Fibroblast of lung (primary cell): ENCODE data around the gene DAD1. TPM values are rescaled to one million over a fixed set of nuclear protein-coding genes. Genes with fewer than 3 reads are reported as not detected.
A peak's percentile ranks its signal among the peaks of the same experiment; 100 is the strongest.
"Not testable (repeated sequence)": the region's sequence is repeated elsewhere in the genome, so short reads cannot be mapped to it uniquely, and the experiment has no call there.

ENCODE experiments used
- DNase-seq, 2 donors: peaks; one replicate each; pipeline versions ENCODE4 v3.0.0 to v3.0.0-alpha.2; 2010; ENCODE audit warnings: low read depth in 2 of 2
- H2AFZ ChIP-seq: 2 replicates; pipeline ENCODE4 v1.5.1; 2012; ENCODE audit warnings: low read length, control low read depth, inconsistent platforms
- H3K27ac ChIP-seq: 2 replicates; pipeline ENCODE4 v1.5.1; 2011; ENCODE audit warnings: low read length, control low read depth; ENCODE audit not compliant: insufficient read depth
- H3K27me3 ChIP-seq: 2 replicates; pipeline ENCODE4 v1.5.1; 2011; ENCODE audit warnings: mild to moderate bottlenecking, low read length; ENCODE audit not compliant: control insufficient read depth, insufficient read depth
- H3K36me3 ChIP-seq: 2 replicates; pipeline ENCODE4 v1.5.1; 2011; ENCODE audit warnings: low read length; ENCODE audit not compliant: control insufficient read depth, insufficient read depth
- H3K4me1 ChIP-seq: 2 replicates; pipeline ENCODE4 v1.5.1; 2011; ENCODE audit warnings: low read length; ENCODE audit not compliant: control insufficient read depth, insufficient read depth; ENCODE audit errors: extremely low read depth
- H3K4me2 ChIP-seq: 2 replicates; pipeline ENCODE4 v1.5.1; 2011; ENCODE audit warnings: low read length, control low read depth; ENCODE audit not compliant: insufficient read depth; ENCODE audit errors: extremely low read depth
- H3K4me3 ChIP-seq, 4 experiments: fragments of 200-600 bp in 1 of 4; sonication (generic) in 1 of 4; replicated peaks in 1 of 4; 2 replicates each; pipeline ENCODE4 v1.5.1; 2011 to 2016; ENCODE audit warnings: low read length in 4 of 4, low read depth in 3 of 4, mild to moderate bottlenecking in 3 of 4, control low read depth in 2 of 4, inconsistent platforms in 1 of 4, mixed read lengths in 1 of 4; ENCODE audit not compliant: insufficient read depth in 1 of 4; ENCODE audit errors: control extremely low read depth in 1 of 4
- H3K79me2 ChIP-seq: 2 replicates; pipeline ENCODE4 v1.5.1; 2012; ENCODE audit warnings: mild to moderate bottlenecking, low read length, inconsistent platforms; ENCODE audit not compliant: control insufficient read depth, insufficient read depth
- H3K9ac ChIP-seq: 2 replicates; pipeline ENCODE4 v1.5.1; 2011; ENCODE audit warnings: mild to moderate bottlenecking, low read length, control low read depth; ENCODE audit not compliant: insufficient read depth
- H3K9me3 ChIP-seq: 2 replicates; pipeline ENCODE4 v1.5.1; 2012; ENCODE audit warnings: low read depth, low read length; ENCODE audit not compliant: control insufficient read depth, insufficient read depth
- H4K20me1 ChIP-seq: 2 replicates; pipeline ENCODE4 v1.5.1; 2011; ENCODE audit warnings: low read length; ENCODE audit not compliant: control insufficient read depth, insufficient read depth; ENCODE audit errors: extremely low read depth
- CTCF ChIP-seq, 2 donors: IDR thresholded peaks in 1 of 2; conservative IDR thresholded peaks in 1 of 2; 1 replicate in 1 of 2; 2 replicates in 1 of 2; pipeline ENCODE4 v1.5.1; 2011 to 2012; ENCODE audit warnings: low read length in 2 of 2, control low read depth in 1 of 2, inconsistent platforms in 1 of 2, low read depth in 1 of 2, mild to moderate bottlenecking in 1 of 2
- EZH2 ChIP-seq: IDR thresholded peaks from 2 replicates; pipeline ENCODE4 v1.5.1; 2012; ENCODE audit warnings: low read length, control low read depth, mild to moderate bottlenecking; ENCODE audit errors: missing control alignments
- polyA minus RNA-seq: library from RNA; depleted of rRNA, polyadenylated mRNA; stranded (reverse); fragments of >200 nt; gene quantifications from 2 replicates; pipeline ENCODE4 v1.2.3, GENCODE V29; 2011; ENCODE audit warnings: low replicate concordance
- polyA plus RNA-seq, 2 donors: library from polyadenylated mRNA; depleted of rRNA in 1 of 2; stranded (reverse) in 1 of 2; unstranded in 1 of 2; fragments of >200 nt; gene quantifications; 2 replicates each; pipeline ENCODE4 v1.2.1, GENCODE V29; 2011 to 2012; ENCODE audit warnings: missing spikeins in 1 of 2
- total RNA-seq: library from RNA; depleted of rRNA; stranded (reverse); fragments of >200 nt; gene quantifications from 2 replicates; pipeline ENCODE4 v1.2.1, GENCODE V29; 2014

DAD1 gene
- 235 and 249 TPM in 2 replicates for total RNA-seq
- polyA plus RNA-seq, result 623 and 651 TPM in 2 replicates
- 466 and 481 TPM in 2 replicates for polyA plus RNA-seq (2012)
- polyA minus RNA-seq, result 385 and 479 TPM in 2 replicates

DNA sequence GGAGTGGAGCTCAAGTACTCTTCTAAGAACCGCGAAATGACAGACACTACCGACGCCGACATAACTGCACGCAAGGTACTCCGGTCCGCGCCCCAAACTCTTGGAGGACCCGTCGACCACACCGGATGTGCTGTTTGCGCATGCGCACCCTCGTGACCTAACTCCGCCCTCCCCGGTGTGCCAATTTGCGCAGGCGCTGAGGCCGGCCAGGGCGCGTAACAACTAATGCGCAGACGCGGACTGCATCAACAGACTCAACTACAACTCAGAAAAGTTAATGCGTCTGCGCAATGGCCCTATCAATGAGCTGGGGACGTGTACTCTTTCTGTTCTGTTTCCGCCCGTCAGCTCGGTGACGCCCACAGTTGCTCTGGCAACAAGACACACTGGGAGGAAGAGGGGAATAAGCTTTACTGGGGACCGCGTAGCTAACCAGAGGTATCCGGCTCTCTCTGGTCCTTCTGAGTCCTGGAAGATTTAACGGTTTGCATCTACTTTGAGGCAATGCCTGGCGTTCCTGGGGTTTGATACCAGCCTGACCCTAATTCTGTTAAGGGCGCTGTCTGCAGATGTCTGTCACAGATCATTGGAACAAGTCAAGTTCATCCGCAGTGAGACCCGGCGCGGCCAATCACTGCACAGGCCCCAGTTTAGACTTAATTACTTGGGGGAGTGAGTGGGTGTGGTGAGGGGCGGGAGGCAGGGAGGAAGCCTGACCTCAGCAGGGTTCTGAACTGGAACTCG is at the start of gene DAD1:
TSS of gene DAD1 (minus strand) at position 129 of the 744 bp plus-strand sequence. CDS start at position 62, 67 bp downstream.
- Histone ChIP-seq H3K9ac (peak within 1 kb of the TSS; percentile 93), H3K4me2 (peak within 1 kb of the TSS; percentile 96), H3K4me3 (peak within 1 kb of the TSS; percentile 72 to 89 (median 84)), H4K20me1 (no peaks in the 10 kb centered on the region), H3K27ac (peak within 1 kb of the TSS; percentile 99), H3K27me3 (no peaks in the 10 kb centered on the region), H2AFZ (peak within 1 kb of the TSS; percentile 84), H3K79me2 (peaks cover 47% of the 10 kb centered on the region), H3K9me3 (no peaks in the 10 kb centered on the region), H3K36me3 (no peaks in the 10 kb centered on the region), H3K4me1 (no peaks in the 10 kb centered on the region)
- DNase-seq, result peak; percentile 99
- no peak for TF ChIP-seq EZH2
- no peak for TF ChIP-seq CTCF (conservative IDR thresholded peaks at IDR 0.05 in 1 of 2, IDR thresholded peaks at IDR 0.05 in 1 of 2; ENCODE audit: low read depth in 1 of 2, low read length in 2 of 2)

DNA sequence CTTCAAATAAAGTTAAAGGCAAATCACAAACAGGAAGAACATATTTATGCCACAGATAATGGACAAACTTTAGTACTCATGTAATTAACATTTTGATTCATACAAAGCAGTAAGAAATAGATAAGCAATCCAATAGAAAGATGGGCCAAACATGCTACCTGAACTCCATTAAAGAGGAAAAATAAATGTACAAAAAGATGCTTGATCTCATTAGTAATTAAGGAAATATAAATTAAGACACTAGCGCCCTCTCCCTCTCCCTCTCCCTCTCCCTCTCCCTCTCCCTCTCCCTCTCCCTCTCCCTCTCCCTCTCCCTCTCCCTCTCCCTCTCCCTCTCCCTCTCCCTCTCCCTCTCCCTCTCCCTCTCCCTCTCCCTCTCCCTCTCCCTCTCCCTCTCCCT is 47.0 kb upstream of the DAD1 start:
- not testable (repeated sequence) for H3K4me2 ChIP-seq, H3K4me3 ChIP-seq, H3K27me3 ChIP-seq, H3K9ac ChIP-seq, H4K20me1 ChIP-seq, H2AFZ ChIP-seq, DNase-seq, H3K27ac ChIP-seq, H3K4me1 ChIP-seq, H3K79me2 ChIP-seq, H3K9me3 ChIP-seq, H3K36me3 ChIP-seq

GRCh38 chr14:22634233-22634900 is 45.3 kb upstream of the DAD1 start:
- Histone ChIP-seq H3K27me3 (peaks cover 4% of the 10 kb centered on the region), H3K4me1 (no peaks in the 10 kb centered on the region), H2AFZ (no peak overlapping the region), H3K79me2 (no peaks in the 10 kb centered on the region), H3K27ac (no peak overlapping the region), H3K9me3 (no peaks in the 10 kb centered on the region), H3K36me3 (no peaks in the 10 kb centered on the region), H3K4me2 (no peak overlapping the region), H3K9ac (no peak overlapping the region), H3K4me3 (no peak overlapping the region), H4K20me1 (no peaks in the 10 kb centered on the region)
- DNase-seq, result no peak
- no peak for TF ChIP-seq CTCF (conservative IDR thresholded peaks at IDR 0.05 in 1 of 2, IDR thresholded peaks at IDR 0.05 in 1 of 2; ENCODE audit: low read depth in 1 of 2, low read length in 2 of 2)
- TF ChIP-seq EZH2, result no peak
